T1000 (cell line): ENCODE measurements around the gene SLC5A10.
A peak's percentile ranks its signal among the peaks of the same experiment; 100 is the strongest.
"Not testable (repeated sequence)": the region's sequence is repeated elsewhere in the genome, so short reads cannot be mapped to it uniquely, and the experiment has no call there.

Experiments
- DNase-seq: peaks from one replicate; lab custom pipeline; 2025; ENCODE audit warnings: mixed read lengths; lab: John Stamatoyannopoulos, UW

The SLC5A10 gene

GRCh38 chr17:19017804-19018599 lies 66.0 kb downstream of the SLC5A10 start:
- DNase-seq = no peak

GRCh38 chr17:19018600-19018950 lies 66.6 kb downstream of the SLC5A10 start:
- DNase-seq = no peak

GRCh38 chr17:19019041-19019941 lies 67.3 kb downstream of the SLC5A10 start:
- DNase-seq = no peak

- no peak for DNase-seq
These were observed 68.1 kb downstream of the SLC5A10 start for GRCh38 chr17:19020016-19020415.

- DNase-seq = not testable (repeated sequence)
These were observed 69.2 kb downstream of the SLC5A10 start for GRCh38 chr17:19021011-19021621.

GRCh38 chr17:19021622-19022083 lies 69.7 kb downstream of the SLC5A10 start:
- DNase-seq = no peak

GRCh38 chr17:19022128-19022527 lies 70.2 kb downstream of the SLC5A10 start:
- DNase-seq = no peak

GRCh38 chr17:19022747-19023146 lies 70.8 kb downstream of the SLC5A10 start:
- DNase-seq = no peak

- no peak for DNase-seq
These were observed 71.4 kb downstream of the SLC5A10 start for GRCh38 chr17:19023209-19023999.

GRCh38 chr17:19024101-19025078 lies 72.4 kb downstream of the SLC5A10 start:
- DNase-seq = peak; percentile 63

- DNase-seq = not testable (repeated sequence)
These were observed 76.7 kb downstream of the SLC5A10 start for GRCh38 chr17:19028671-19029070.

GRCh38 chr17:19029740-19030139 lies 77.8 kb downstream of the SLC5A10 start:
- DNase-seq = not testable (repeated sequence)

- DNase-seq = not testable (repeated sequence)
These were observed 78.9 kb downstream of the SLC5A10 start for GRCh38 chr17:19030771-19031449.

- not testable (repeated sequence) for DNase-seq
These were observed 79.8 kb downstream of the SLC5A10 start for GRCh38 chr17:19031729-19032128.

- DNase-seq = not testable (repeated sequence)
These were observed 80.5 kb downstream of the SLC5A10 start for GRCh38 chr17:19032377-19032988.

- not testable (repeated sequence) for DNase-seq
These were observed 84.2 kb downstream of the SLC5A10 start for GRCh38 chr17:19036186-19036585.

- DNase-seq = not testable (repeated sequence)
These were observed 85.6 kb downstream of the SLC5A10 start for GRCh38 chr17:19037547-19037946.

GRCh38 chr17:19038007-19038406 lies 86.0 kb downstream of the SLC5A10 start:
- DNase-seq = not testable (repeated sequence)

- not testable (repeated sequence) for DNase-seq
These were observed 86.8 kb downstream of the SLC5A10 start for GRCh38 chr17:19038730-19039129.
